ENCODE data around the gene VASN.

GRCh38 chr16:4387781-4388180, 16.1 kb downstream of the VASN start:
- TF ChIP-seq GATA2 (IDR thresholded peaks at IDR 0.05; ENCODE audit: low read depth, low read length) (no peak), GATA3 (IDR thresholded peaks at IDR 0.05; ENCODE audit: low read depth, low read length) (no peak)
